GM23338 (cell line): ENCODE measurements around the gene NR1H3. TPM values are rescaled to one million over a fixed set of nuclear protein-coding genes. Genes with fewer than 3 reads are reported as not detected.

Source experiments
- ATAC-seq: fragments of 200-7000 bp; cut with Tn5 transposase; 3 replicates; pipeline ENCODE4 v1.9.1; 2020
- DNase-seq: peaks from one replicate; pipeline ENCODE4 v3.0.0-alpha.2; 2015; ENCODE audit warnings: low spot score
- H2AFZ ChIP-seq: fragments of 200-600 bp; sonication (generic); 2 replicates; pipeline ENCODE4 v1.8.0; 2016; ENCODE audit warnings: antibody characterized with exemption, mild to moderate bottlenecking, moderate library complexity
- H3F3A ChIP-seq: fragments of 200-600 bp; sonication (generic); replicated peaks from 2 replicates; pipeline ENCODE4 v1.8.0; 2017; ENCODE audit warnings: antibody characterized with exemption, mixed run types, low read depth
- H3K27ac ChIP-seq: fragments of 200-600 bp; sonication (generic); 2 replicates; pipeline ENCODE4 v1.6.1; 2016; ENCODE audit warnings: low read depth
- H3K27me3 ChIP-seq: fragments of 200-600 bp; sonication (generic); 2 replicates; pipeline ENCODE4 v1.8.0; 2016; ENCODE audit warnings: mild to moderate bottlenecking, mixed run types, moderate library complexity; ENCODE audit not compliant: insufficient read depth
- H3K36me3 ChIP-seq: fragments of 200-600 bp; sonication (generic); 2 replicates; pipeline ENCODE4 v1.8.0; 2016; ENCODE audit warnings: mild to moderate bottlenecking; ENCODE audit not compliant: insufficient read depth
- H3K4me1 ChIP-seq: fragments of 200-600 bp; sonication (generic); 2 replicates; pipeline ENCODE4 v1.8.0; 2016; ENCODE audit warnings: mild to moderate bottlenecking, moderate library complexity; ENCODE audit not compliant: insufficient read depth
- H3K4me2 ChIP-seq: fragments of 200-600 bp; sonication (generic); 2 replicates; pipeline ENCODE4 v1.7.1; 2017; ENCODE audit warnings: mixed run types
- H3K4me3 ChIP-seq: fragments of 200-600 bp; sonication (generic); 2 replicates; pipeline ENCODE4 v1.6.1; 2016; ENCODE audit warnings: mixed run types
- H3K79me2 ChIP-seq: fragments of 200-600 bp; sonication (generic); replicated peaks from 2 replicates; pipeline ENCODE4 v1.8.0; 2017; ENCODE audit warnings: mild to moderate bottlenecking; ENCODE audit not compliant: insufficient read depth
- H3K9me2 ChIP-seq: fragments of 200-600 bp; sonication (generic); 2 replicates; pipeline ENCODE4 v1.8.0; 2017; ENCODE audit not compliant: insufficient read depth
- H4K20me1 ChIP-seq: fragments of 200-600 bp; sonication (generic); replicated peaks from 2 replicates; pipeline ENCODE4 v1.8.0; 2017; ENCODE audit warnings: mild to moderate bottlenecking; ENCODE audit not compliant: insufficient read depth
- H3K27ac Mint-ChIP-seq: 2 replicates; pipeline ENCODE4 v1.8.0; 2020; ENCODE audit warnings: inconsistent platforms, mild to moderate bottlenecking, moderate library complexity, mixed read lengths
- H3K27me3 Mint-ChIP-seq: 3 replicates; pipeline ENCODE4 v1.8.0; 2022; ENCODE audit warnings: low read depth, mild to moderate bottlenecking, moderate library complexity, mixed read lengths, inconsistent platforms; ENCODE audit not compliant: insufficient read depth, poor library complexity
- H3K36me3 Mint-ChIP-seq: 3 replicates; pipeline ENCODE4 v1.8.0; 2021; ENCODE audit warnings: low read depth, mild to moderate bottlenecking, inconsistent platforms, moderate library complexity, mixed read lengths
- H3K4me1 Mint-ChIP-seq: 3 replicates; pipeline ENCODE4 v1.8.0; 2020; ENCODE audit warnings: mild to moderate bottlenecking, inconsistent platforms, mixed read lengths
- H3K4me3 Mint-ChIP-seq: 3 replicates; pipeline ENCODE4 v1.8.0; 2021; ENCODE audit warnings: moderate library complexity, mild to moderate bottlenecking, inconsistent platforms, mixed read lengths
- H3K9me3 Mint-ChIP-seq: 3 replicates; pipeline ENCODE4 v1.8.0; 2020; ENCODE audit warnings: moderate library complexity, mild to moderate bottlenecking, inconsistent platforms, mixed read lengths
- CREB1 ChIP-seq: fragments of 250-450 bp; sonication (Bioruptor Pico); IDR thresholded peaks from 2 replicates; pipeline ENCODE4 v1.5.0; 2020; ENCODE audit warnings: low read depth, mild to moderate bottlenecking, moderate library complexity
- ETS1 ChIP-seq: IDR thresholded peaks from 2 replicates; pipeline ENCODE4 v1.6.1; 2016; ENCODE audit warnings: antibody characterized with exemption
- JUNB ChIP-seq: IDR thresholded peaks from one replicate; pipeline ENCODE4 v1.6.1; 2016; ENCODE audit warnings: antibody characterized with exemption; ENCODE audit not compliant: unreplicated experiment
- NANOG ChIP-seq: IDR thresholded peaks from 2 replicates; pipeline ENCODE4 v1.6.1; 2016; ENCODE audit warnings: antibody characterized with exemption, borderline replicate concordance
- POLR2AphosphoS5 ChIP-seq: IDR thresholded peaks from 2 replicates; pipeline ENCODE4 v1.6.1; 2016; ENCODE audit warnings: antibody characterized with exemption, low read depth
- ZNF114 ChIP-seq: fragments of 250-450 bp; sonication (Bioruptor Pico); IDR thresholded peaks from 2 replicates; pipeline ENCODE4 v1.5.0; 2020; ENCODE audit warnings: mild to moderate bottlenecking, moderate library complexity
- ZNF331 ChIP-seq: fragments of 250-450 bp; sonication (Bioruptor Pico); IDR thresholded peaks from 2 replicates; pipeline ENCODE4 v1.5.0; 2020; ENCODE audit warnings: low read depth, mild to moderate bottlenecking, moderate library complexity
- ZNF462 ChIP-seq: fragments of 250-450 bp; sonication (Bioruptor Pico); IDR thresholded peaks from 2 replicates; pipeline ENCODE4 v1.5.0; 2020; ENCODE audit warnings: mild to moderate bottlenecking, moderate library complexity
- polyA plus RNA-seq: library from polyadenylated mRNA; unstranded; fragments of >200 nt; fragmentation: Nextera tagmentation; extraction: Ambion mirVana; gene quantifications from 2 replicates; pipeline ENCODE4 v1.2.1, GENCODE V29; 2016
- total RNA-seq: library from RNA; depleted of rRNA; stranded (reverse); fragments of >200 nt; shearing (Covaris generic); gene quantifications from 2 replicates; pipeline ENCODE4 v1.2.3, GENCODE V29; 2014

Gene NR1H3
- total and polyA plus RNA-seq, 2 experiments from 2014 or later, result 16.5 to 23.7 TPM

GRCh38 chr11:47278769-47279168, 21.0 kb downstream of the NR1H3 start:
- ATAC-seq (no peak), DNase-seq (no peak)
- H3K36me3 Mint-ChIP-seq, result peaks cover 70% of the 10 kb centered on the region
- H3K4me1 Mint-ChIP-seq, result peaks cover 14% of the 10 kb centered on the region; the same call in 2 of the 3 replicates
- TF ChIP-seq JUNB, result no peak
- TF ChIP-seq NANOG, result no peak
- no peak for TF ChIP-seq POLR2AphosphoS5
- TF ChIP-seq ZNF331, result no peak
- no peak for TF ChIP-seq ETS1
- TF ChIP-seq ZNF114 (CRISPR knock-in tag), result no peak
- no peak for TF ChIP-seq CREB1
- TF ChIP-seq ZNF462, result no peak
- Histone ChIP-seq H3K4me3 (no peak overlapping the region), H3K79me2 (peaks cover 8% of the 10 kb centered on the region), H3K4me1 (no peaks in the 10 kb centered on the region), H3K27me3 (no peaks in the 10 kb centered on the region), H3F3A (no peaks in the 10 kb centered on the region), H3K4me2 (no peak overlapping the region), H2AFZ (no peak overlapping the region), H3K36me3 (peaks cover 40% of the 10 kb centered on the region), H3K27ac (no peak overlapping the region), H4K20me1 (peaks cover 6% of the 10 kb centered on the region), H3K9me2 (no peaks in the 10 kb centered on the region)
- no peak overlapping the region for H3K4me3 Mint-ChIP-seq
- H3K9me3 Mint-ChIP-seq, result no peaks in the 10 kb centered on the region
- no peak overlapping the region for H3K27ac Mint-ChIP-seq
- no peaks in the 10 kb centered on the region for H3K27me3 Mint-ChIP-seq
